Naive B cell (primary cell): ENCODE data around the gene HAVCR1. TPM values are rescaled to one million over a fixed set of nuclear protein-coding genes. Genes with fewer than 3 reads are reported as not detected.

Source experiments
- ATAC-seq, 2 donors: fragments of 150-1000 bp; cut with Tn5 transposase; 2 replicates each; pipeline ENCODE4 v1.10.0; 2021; ENCODE audit warnings: low read depth in 2 of 2, mild to moderate bottlenecking in 2 of 2, moderate library complexity in 2 of 2
- DNase-seq: peaks from one replicate; pipeline ENCODE4 v3.0.0; 2022
- H3K27ac Mint-ChIP-seq, 6 donors: one replicate each; pipeline ENCODE4 v1.8.0; 2020 to 2022; ENCODE audit warnings: mild to moderate bottlenecking in 6 of 6, mixed read lengths in 6 of 6, moderate library complexity in 5 of 6, inconsistent platforms in 2 of 6
- H3K27me3 Mint-ChIP-seq, 3 donors: one replicate each; pipeline ENCODE4 v1.8.0; 2021 to 2022; ENCODE audit warnings: mixed read lengths in 3 of 3, mild to moderate bottlenecking in 1 of 3
- H3K36me3 Mint-ChIP-seq, 2 donors: one replicate each; pipeline ENCODE4 v1.8.0; 2020 to 2022; ENCODE audit warnings: mixed read lengths in 2 of 2, inconsistent platforms in 1 of 2, mild to moderate bottlenecking in 1 of 2
- H3K4me1 Mint-ChIP-seq, 3 donors: one replicate each; pipeline ENCODE4 v1.8.0; 2020 to 2022; ENCODE audit warnings: mixed read lengths in 3 of 3, inconsistent platforms in 1 of 3, mild to moderate bottlenecking in 1 of 3, moderate library complexity in 1 of 3
- H3K4me3 Mint-ChIP-seq, 8 donors: one replicate each; pipeline ENCODE4 v1.8.0; 2020 to 2022; ENCODE audit warnings: mild to moderate bottlenecking in 8 of 8, mixed read lengths in 8 of 8, moderate library complexity in 8 of 8, inconsistent platforms in 2 of 8
- H3K9me3 Mint-ChIP-seq, 7 donors: one replicate each; pipeline ENCODE4 v1.8.0; 2020 to 2022; ENCODE audit warnings: mixed read lengths in 7 of 7, mild to moderate bottlenecking in 5 of 7, inconsistent platforms in 2 of 7, moderate library complexity in 1 of 7
- polyA plus RNA-seq, 6 donors: library from polyadenylated mRNA; unstranded; fragments of 300-500 nt; fragmentation: Illumina TruSeq; gene quantifications; one replicate each; pipeline ENCODE4 v1.2.3, GENCODE V29; 2021; ENCODE audit warnings: low read depth in 6 of 6

Gene HAVCR1
- polyA plus RNA-seq = not detected

DNA sequence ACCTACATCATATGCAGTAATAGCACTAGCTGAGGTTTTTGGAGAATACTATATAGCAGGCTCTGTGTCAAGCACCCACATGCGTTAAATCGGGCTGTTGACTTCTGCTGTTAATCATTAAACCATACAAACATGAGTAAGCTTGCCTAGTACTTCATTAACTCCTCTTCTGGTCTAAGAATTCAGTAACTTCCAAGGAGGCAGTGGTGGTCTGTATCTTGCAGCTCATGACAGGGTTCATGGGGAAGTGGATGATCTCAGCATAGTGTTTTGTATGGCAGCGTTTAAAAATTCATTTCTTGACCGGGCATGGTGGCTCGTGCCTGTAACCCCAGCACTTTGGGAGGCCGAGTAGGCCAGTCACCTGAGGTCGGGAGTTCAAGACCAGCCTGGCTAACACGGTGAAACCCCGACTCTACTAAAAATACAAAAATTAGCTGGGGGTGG, at the start of gene HAVCR1:
Gene HAVCR1, minus strand, starts transcription at position 24 of the 447 bp plus-strand sequence. CDS start 1,173 bp downstream, outside the sequence.
- no peak within 1 kb of the TSS for H3K27ac Mint-ChIP-seq
- H3K4me3 Mint-ChIP-seq = no peak within 1 kb of the TSS
- no peaks in the 10 kb centered on the region for H3K4me1 Mint-ChIP-seq
- ATAC-seq (no peak), DNase-seq (no peak)
- peaks cover 0 to 10% (median 0%) of the 10 kb centered on the region in 3 donors for H3K27me3 Mint-ChIP-seq
- no peaks in the 10 kb centered on the region for H3K36me3 Mint-ChIP-seq
- H3K9me3 Mint-ChIP-seq = no peaks in the 10 kb centered on the region

DNA sequence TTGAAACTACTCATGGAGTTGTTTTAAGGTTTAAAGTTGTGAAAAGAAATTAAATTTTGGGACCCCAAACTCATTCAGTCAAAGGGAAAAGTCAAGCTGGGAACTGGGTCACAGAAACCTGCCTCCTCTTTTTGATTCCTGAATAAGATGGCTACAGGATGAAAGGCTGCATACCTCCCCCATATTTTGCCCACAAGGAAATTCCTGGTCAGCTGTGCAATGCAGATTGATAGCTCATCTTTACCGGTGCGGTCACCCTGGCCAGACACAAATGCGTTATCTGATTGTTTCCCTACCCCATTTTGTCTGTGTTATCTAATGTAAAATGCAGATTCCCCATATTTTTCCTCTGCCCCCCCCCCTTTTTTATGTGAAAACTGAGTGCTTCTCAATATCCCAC, 48.6 kb upstream of the HAVCR1 start:
- peak overlapping the region in 1 of 6 donors; percentile 58 for H3K27ac Mint-ChIP-seq
- no peak for ATAC-seq
- peak overlapping the region in 1 of 8 donors; percentile 36 for H3K4me3 Mint-ChIP-seq
- no peaks in the 10 kb centered on the region for H3K9me3 Mint-ChIP-seq
- H3K36me3 Mint-ChIP-seq = peaks cover 0 to 5% of the 10 kb centered on the region in 2 donors
- H3K27me3 Mint-ChIP-seq = no peaks in the 10 kb centered on the region
- peaks cover 22 to 39% (median 33%) of the 10 kb centered on the region in 3 donors for H3K4me1 Mint-ChIP-seq
- no peak for DNase-seq

DNA sequence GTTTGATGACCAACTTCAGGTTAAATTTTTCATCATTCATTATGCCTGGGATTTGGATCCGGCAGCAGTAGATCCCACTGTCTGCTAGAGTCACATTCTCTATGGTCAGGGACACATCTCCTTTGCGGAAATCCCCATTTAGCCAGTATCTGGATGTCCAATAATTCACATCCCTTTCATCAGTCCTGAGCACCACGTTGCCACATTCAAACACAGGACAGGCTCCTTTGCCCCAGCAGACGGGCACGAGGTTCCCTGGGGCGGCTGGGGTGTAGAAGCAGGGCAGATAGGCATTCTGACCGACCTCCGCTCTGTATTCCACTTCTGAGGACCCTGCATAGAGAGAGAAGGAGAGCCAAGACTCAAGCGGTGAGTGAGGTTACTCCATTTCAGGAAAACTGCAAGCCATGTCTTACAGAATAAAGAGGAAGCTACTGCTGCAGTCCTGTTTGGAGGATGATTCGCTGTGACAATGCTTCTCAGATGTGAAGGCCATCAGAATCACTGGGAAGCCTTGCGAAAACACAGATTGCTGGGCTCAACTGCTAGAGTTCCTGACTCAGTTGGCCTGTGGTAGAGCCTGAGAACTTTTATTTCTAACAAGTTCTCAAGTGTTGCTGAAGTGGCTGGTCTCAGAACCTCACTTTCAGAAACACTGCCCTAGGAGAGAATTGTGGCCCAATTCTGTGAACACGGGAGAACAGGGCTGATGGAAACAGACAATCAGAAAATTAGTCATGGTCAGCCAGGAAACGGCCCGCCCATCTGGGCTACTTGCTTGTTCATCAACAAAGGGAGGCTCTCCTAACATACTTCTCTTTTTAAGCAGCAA, 47.9 kb upstream of the HAVCR1 start:
- ATAC-seq (no peak), DNase-seq (no peak)
- peak overlapping the region in 3 of 8 donors; percentile 38 to 44 (median 42) for H3K4me3 Mint-ChIP-seq
- no peaks in the 10 kb centered on the region for H3K27me3 Mint-ChIP-seq
- H3K4me1 Mint-ChIP-seq = peaks cover 22 to 39% (median 33%) of the 10 kb centered on the region in 3 donors
- H3K9me3 Mint-ChIP-seq = no peaks in the 10 kb centered on the region
- H3K27ac Mint-ChIP-seq = peak overlapping the region in 1 of 6 donors; percentile 58
- H3K36me3 Mint-ChIP-seq = peaks cover 0 to 5% of the 10 kb centered on the region in 2 donors

DNA sequence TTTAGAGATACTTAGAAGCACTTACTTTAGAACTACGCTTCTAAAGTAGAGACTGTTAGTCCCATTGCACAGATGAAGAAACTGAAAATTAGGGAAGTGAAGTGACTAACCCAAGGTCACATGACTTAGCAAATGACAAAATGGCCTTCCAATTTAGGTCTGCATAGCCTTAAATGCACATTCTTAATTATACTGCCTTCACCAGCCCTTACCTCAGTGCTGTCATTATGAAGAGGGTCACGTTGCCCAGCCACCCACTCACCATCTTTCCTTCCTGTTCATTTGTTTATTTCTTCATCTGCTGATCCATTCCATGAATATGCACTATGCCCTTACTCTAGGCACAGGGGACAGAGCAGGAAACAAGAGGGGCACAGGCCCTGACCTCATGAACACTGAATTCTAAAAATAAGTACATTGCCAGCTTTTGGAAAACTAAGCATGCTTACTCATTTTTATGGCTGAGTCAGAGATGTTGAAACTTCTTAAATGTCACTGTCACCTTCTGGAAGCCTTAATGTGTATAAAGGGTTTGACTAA, 41.3 kb upstream of the HAVCR1 start:
- Mint-ChIP-seq H3K27ac (peak overlapping the region in 1 of 6 donors; percentile 12), H3K36me3 (peaks cover 0 to 9% of the 10 kb centered on the region in 2 donors), H3K27me3 (no peaks in the 10 kb centered on the region), H3K4me1 (no peaks in the 10 kb centered on the region), H3K4me3 (no peak overlapping the region), H3K9me3 (no peaks in the 10 kb centered on the region)
- no peak for ATAC-seq
- DNase-seq = no peak

DNA sequence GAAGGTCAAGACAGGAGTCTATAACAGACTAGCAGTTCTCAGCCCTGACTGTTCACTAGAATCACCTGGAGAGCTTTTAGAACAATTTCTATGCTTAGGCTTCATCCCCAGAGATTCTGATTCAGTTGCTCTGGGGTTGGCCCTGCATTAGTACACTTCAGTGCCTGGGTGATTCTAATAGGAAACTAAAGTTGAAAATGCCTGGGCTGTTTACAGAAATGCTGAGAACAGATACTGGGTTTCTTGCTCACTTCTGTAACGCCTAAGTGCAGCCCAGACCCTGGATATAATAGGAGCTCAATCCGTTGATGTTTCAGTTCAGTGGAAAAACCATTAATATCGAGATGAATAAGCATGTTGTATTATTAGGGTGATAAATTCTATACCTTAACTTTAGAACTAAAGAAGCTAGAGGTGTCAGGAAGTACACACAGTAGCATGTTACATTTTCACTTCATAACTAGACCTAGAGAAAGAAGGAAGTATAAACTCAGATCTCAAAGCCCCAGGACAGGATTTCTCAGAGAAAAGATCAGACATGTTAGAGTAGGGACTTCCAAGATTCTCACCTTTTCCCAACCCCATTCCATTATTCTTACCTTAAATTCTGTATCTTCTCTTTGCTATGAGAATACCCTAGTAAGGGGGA, 29.6 kb upstream of the HAVCR1 start:
- H3K36me3 Mint-ChIP-seq = no peaks in the 10 kb centered on the region
- H3K4me1 Mint-ChIP-seq = no peaks in the 10 kb centered on the region
- no peaks in the 10 kb centered on the region for H3K27me3 Mint-ChIP-seq

DNA sequence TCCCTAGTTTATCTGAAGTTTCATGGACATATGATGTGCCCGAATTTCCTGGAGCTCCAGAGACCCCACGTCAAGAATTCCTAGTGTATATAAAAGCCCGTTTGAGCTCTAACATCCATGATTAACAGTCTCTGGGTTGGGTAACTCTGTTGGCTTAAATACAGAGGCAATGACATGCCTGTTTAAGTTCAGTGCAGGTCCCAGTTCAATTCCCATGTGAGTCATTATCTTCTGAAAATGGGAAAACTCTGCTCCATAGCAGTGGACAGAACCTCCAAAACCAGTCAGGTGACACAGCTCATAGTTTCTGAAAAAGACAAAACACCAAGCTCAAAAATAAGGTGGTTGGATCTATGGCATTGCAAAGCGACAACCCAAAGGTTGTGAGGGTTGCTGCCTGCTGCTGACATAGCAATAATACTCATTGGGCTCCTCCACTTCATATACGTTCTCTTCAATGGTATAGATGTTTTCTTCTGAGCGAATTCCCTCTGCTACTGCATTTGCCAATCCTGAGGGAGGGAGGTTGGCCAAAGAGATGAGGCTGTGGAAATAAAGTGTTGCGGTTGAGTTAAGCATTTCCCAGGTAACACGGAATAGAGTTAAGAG, 27.9 kb upstream of the HAVCR1 start:
- ATAC-seq (no peak), DNase-seq (no peak)
- Mint-ChIP-seq H3K36me3 (no peaks in the 10 kb centered on the region), H3K27ac (no peak overlapping the region), H3K4me1 (no peaks in the 10 kb centered on the region), H3K4me3 (no peak overlapping the region), H3K27me3 (no peaks in the 10 kb centered on the region), H3K9me3 (no peaks in the 10 kb centered on the region)

More for the DNA sequence above, 29.6 kb upstream of the HAVCR1 start:
- peak overlapping the region in 1 of 6 donors; percentile 83 for H3K27ac Mint-ChIP-seq
- ATAC-seq = no peak
- no peak for DNase-seq
- no peaks in the 10 kb centered on the region for H3K9me3 Mint-ChIP-seq
- H3K4me3 Mint-ChIP-seq = no peak overlapping the region

GRCh38 chr5:157085930-157086329, 27.0 kb upstream of the HAVCR1 start:
- ATAC-seq (no peak), DNase-seq (no peak)
- H3K36me3 Mint-ChIP-seq = no peaks in the 10 kb centered on the region
- H3K4me1 Mint-ChIP-seq = no peaks in the 10 kb centered on the region
- H3K9me3 Mint-ChIP-seq = no peaks in the 10 kb centered on the region
- H3K27ac Mint-ChIP-seq = no peak overlapping the region
- no peak overlapping the region for H3K4me3 Mint-ChIP-seq
- no peaks in the 10 kb centered on the region for H3K27me3 Mint-ChIP-seq

DNA sequence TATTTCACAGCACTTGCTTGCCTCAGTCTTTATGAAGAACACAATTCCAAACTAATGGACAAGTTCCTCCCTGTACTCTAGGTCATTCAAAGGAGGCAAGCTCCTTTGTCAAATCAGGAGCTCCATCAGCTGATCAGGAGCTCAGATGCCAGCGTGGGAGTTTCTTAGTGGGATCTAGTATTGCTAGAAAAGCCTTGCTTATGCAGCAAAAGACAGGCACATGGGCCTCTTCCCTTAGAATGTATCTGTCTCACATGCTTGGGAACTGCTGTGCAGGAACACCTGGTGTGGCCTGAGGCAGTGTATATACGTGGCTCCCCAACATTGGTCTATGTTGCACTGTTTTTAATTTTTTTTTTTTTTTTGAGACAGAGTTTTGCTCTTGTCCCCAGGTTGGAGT, 21.4 kb upstream of the HAVCR1 start:
- no peak overlapping the region for H3K4me3 Mint-ChIP-seq
- no peak overlapping the region for H3K27ac Mint-ChIP-seq
- no peaks in the 10 kb centered on the region for H3K36me3 Mint-ChIP-seq
- DNase-seq (no peak), ATAC-seq (no peak)
- no peaks in the 10 kb centered on the region for H3K9me3 Mint-ChIP-seq
- H3K4me1 Mint-ChIP-seq = no peaks in the 10 kb centered on the region
- H3K27me3 Mint-ChIP-seq = no peaks in the 10 kb centered on the region

DNA sequence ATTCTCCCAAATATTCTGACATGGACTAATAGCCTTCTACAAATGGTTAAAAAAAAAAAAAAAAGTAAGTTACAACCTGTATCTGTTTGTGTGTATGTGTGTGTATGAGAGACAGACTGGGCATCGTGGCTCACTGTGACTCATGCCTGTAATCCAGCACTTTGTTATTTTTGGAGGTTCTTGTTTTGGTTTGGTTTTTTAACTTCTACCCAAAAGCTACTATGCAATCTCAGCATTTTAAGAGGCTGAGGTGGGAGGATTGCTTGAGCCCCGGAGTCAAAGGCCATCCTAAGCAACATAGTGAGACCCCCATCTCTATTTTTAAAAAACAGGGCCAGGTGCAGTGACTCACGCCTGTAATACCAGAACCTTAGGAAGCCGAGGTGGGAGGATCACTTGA, 17.6 kb upstream of the HAVCR1 start:
- Mint-ChIP-seq H3K27me3 (no peaks in the 10 kb centered on the region), H3K9me3 (peaks cover 0 to 1% (median 0%) of the 10 kb centered on the region in 7 donors), H3K36me3 (no peaks in the 10 kb centered on the region), H3K4me1 (peaks cover 0 to 2% (median 0%) of the 10 kb centered on the region in 3 donors), H3K27ac (no peak overlapping the region), H3K4me3 (no peak overlapping the region)
- no peak for DNase-seq
- ATAC-seq = no peak

GRCh38 chr5:157072508-157072907, 13.6 kb upstream of the HAVCR1 start:
- ATAC-seq (no peak), DNase-seq (no peak)
- Mint-ChIP-seq H3K27ac (no peak overlapping the region), H3K4me3 (no peak overlapping the region), H3K27me3 (no peaks in the 10 kb centered on the region), H3K36me3 (no peaks in the 10 kb centered on the region), H3K9me3 (peaks cover 0 to 1% (median 0%) of the 10 kb centered on the region in 7 donors), H3K4me1 (peaks cover 0 to 2% (median 0%) of the 10 kb centered on the region in 3 donors)

GRCh38 chr5:157069949-157070348, 11.0 kb upstream of the HAVCR1 start:
- Mint-ChIP-seq H3K27me3 (no peaks in the 10 kb centered on the region), H3K27ac (no peak overlapping the region)

GRCh38 chr5:157068785-157069184, 9.9 kb upstream of the HAVCR1 start:
- DNase-seq = no peak
- Mint-ChIP-seq H3K4me3 (no peak overlapping the region), H3K27me3 (no peaks in the 10 kb centered on the region), H3K9me3 (no peaks in the 10 kb centered on the region), H3K4me1 (no peaks in the 10 kb centered on the region), H3K27ac (no peak overlapping the region), H3K36me3 (no peaks in the 10 kb centered on the region)
- no peak for ATAC-seq

More at GRCh38 chr5:157069949-157070348, 11.0 kb upstream of the HAVCR1 start:
- H3K36me3 Mint-ChIP-seq = no peaks in the 10 kb centered on the region
- H3K4me3 Mint-ChIP-seq = no peak overlapping the region
- H3K4me1 Mint-ChIP-seq = peaks cover 0 to under 1% (median 0%) of the 10 kb centered on the region in 3 donors
- no peak for ATAC-seq
- DNase-seq = no peak
- H3K9me3 Mint-ChIP-seq = peaks cover 0 to under 1% (median 0%) of the 10 kb centered on the region in 7 donors

DNA sequence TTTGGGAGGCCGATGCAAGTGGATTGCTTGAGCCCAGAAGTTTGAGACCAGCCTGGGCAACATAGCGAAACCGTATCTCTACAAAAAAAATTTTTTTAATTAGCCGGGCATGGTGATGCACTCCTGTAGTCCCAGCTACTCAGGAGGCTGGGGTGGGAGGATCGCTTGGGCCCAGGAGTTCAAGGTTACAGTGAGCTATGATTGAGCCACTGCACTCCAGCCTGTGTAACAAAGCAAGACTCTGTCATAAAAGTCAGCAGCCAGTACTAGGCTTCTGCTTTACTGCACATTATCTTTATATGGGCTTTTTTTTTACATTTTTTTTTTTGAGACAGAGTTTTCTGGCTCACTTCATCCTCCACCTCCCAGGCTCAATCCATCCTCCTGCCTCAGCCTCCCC, 9.4 kb upstream of the HAVCR1 start:
- Mint-ChIP-seq H3K4me1 (no peaks in the 10 kb centered on the region), H3K9me3 (no peaks in the 10 kb centered on the region), H3K27me3 (no peaks in the 10 kb centered on the region), H3K36me3 (no peaks in the 10 kb centered on the region), H3K27ac (no peak overlapping the region), H3K4me3 (no peak overlapping the region)
- ATAC-seq (no peak), DNase-seq (no peak)
